ENCODE data around the gene SUSD3. TPM values are rescaled to one million over a fixed set of nuclear protein-coding genes. Genes with fewer than 3 reads are reported as not detected.

SUSD3 gene
- total RNA-seq, 1 donor from 2014 or later = 0.26 TPM

DNA sequence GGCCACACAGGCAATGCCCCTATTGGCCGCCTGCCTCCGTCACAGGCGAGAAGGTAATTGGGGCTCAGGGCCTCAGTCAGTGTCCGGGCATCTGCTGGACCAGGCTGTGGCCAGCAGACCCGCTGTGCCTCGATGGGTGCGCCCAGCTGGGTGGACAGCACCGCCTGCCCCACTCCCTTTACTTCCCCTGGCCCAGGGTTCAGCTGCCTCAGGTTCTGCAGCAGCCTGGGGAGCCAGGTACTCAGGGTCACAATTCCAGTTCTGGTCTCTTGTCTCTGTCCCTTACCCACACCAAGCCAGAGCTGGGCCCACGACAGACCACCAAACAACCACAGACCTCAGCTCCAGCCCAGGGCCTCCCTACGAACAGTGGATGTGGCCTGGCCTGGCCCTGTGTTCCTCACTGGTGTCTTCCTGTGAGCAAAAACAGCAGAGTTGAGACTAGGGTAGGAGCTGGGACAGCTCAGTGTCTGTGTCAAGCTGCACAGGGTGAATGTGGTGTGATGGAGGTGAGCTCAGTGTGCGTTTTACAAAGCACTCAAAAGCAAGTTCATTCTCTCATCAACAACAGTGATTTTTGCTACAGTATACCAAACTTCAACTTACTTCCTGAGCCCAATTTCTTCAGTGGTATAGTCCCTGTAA, 33.4 kb upstream of the SUSD3 start:
- H3K36me3 ChIP-seq (ENCODE audit: control insufficient read depth, insufficient read depth, low read length) = no peaks in the 10 kb centered on the region
- DNase-seq (ENCODE audit: low read depth) (no peak), FAIRE-seq (no peak)
- TF ChIP-seq, protein P1, sequence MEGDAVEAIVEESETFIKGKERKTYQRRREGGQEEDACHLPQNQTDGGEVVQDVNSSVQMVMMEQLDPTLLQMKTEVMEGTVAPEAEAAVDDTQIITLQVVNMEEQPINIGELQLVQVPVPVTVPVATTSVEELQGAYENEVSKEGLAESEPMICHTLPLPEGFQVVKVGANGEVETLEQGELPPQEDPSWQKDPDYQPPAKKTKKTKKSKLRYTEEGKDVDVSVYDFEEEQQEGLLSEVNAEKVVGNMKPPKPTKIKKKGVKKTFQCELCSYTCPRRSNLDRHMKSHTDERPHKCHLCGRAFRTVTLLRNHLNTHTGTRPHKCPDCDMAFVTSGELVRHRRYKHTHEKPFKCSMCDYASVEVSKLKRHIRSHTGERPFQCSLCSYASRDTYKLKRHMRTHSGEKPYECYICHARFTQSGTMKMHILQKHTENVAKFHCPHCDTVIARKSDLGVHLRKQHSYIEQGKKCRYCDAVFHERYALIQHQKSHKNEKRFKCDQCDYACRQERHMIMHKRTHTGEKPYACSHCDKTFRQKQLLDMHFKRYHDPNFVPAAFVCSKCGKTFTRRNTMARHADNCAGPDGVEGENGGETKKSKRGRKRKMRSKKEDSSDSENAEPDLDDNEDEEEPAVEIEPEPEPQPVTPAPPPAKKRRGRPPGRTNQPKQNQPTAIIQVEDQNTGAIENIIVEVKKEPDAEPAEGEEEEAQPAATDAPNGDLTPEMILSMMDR (IDR thresholded peaks at IDR 0.05; ENCODE audit: insufficient read depth, low read length, severe bottlenecking) = no peak
- H3K27me3 ChIP-seq (ENCODE audit: control insufficient read depth, insufficient read depth, low read length) = peaks cover 3% of the 10 kb centered on the region
- H3K4me3 ChIP-seq (ENCODE audit: low read depth, low read length) = no peak overlapping the region

DNA sequence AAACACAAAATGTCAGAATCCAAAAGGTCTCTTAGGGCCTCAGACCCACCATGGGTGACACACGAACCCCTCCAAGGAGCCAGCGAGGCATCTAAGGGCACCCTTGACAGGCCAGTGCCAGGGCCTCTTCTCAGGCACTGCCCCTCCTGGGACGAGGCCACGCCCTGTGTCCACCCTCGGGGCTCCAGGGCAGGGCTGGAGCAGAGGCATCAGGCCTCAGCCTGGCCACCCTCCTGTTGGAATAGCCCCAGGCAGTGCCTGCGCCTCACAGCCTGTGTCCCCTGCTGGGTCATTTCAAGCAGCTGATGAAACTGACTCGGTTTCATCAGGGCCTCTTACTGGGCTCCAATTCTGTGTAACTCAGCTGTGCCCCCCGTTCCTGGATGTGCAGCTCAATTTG, 32.8 kb upstream of the SUSD3 start:
- TF ChIP-seq, protein P1 (IDR thresholded peaks at IDR 0.05; ENCODE audit: insufficient read depth, low read length, severe bottlenecking) = no peak
- H3K4me3 ChIP-seq (ENCODE audit: low read depth, low read length) = no peak overlapping the region
- H3K36me3 ChIP-seq (ENCODE audit: control insufficient read depth, insufficient read depth, low read length) = no peaks in the 10 kb centered on the region
- peaks cover 3% of the 10 kb centered on the region for H3K27me3 ChIP-seq (ENCODE audit: control insufficient read depth, insufficient read depth, low read length)
- FAIRE-seq (no peak), DNase-seq (ENCODE audit: low read depth) (no peak)

DNA sequence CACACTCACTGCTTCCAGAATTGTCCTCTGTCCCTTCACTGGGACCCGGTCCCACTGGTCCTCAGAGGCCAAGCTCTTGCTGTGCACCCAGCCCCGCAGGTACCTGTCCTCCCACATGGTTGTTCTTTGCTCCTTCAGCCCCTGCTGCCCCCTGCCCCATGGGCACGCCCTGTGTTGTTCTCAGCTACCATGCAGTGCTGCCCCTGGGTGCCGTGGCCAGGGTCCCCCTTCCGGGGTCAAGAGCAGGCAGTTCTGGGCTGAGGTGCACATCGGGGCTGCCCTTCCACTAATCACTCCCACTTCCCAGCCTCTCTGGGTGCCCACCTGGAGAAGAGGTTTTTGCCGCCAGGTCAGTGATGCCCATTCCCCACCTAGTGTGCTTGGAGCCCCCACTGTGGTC, 31.9 kb upstream of the SUSD3 start:
- peaks cover 3% of the 10 kb centered on the region for H3K27me3 ChIP-seq (ENCODE audit: control insufficient read depth, insufficient read depth, low read length)
- no peak overlapping the region for H3K4me3 ChIP-seq (ENCODE audit: low read depth, low read length)
- H3K36me3 ChIP-seq (ENCODE audit: control insufficient read depth, insufficient read depth, low read length) = no peaks in the 10 kb centered on the region
- DNase-seq (ENCODE audit: low read depth) = no peak
- TF ChIP-seq, protein P1 (IDR thresholded peaks at IDR 0.05; ENCODE audit: insufficient read depth, low read length, severe bottlenecking) = no peak
- no peak for FAIRE-seq

DNA sequence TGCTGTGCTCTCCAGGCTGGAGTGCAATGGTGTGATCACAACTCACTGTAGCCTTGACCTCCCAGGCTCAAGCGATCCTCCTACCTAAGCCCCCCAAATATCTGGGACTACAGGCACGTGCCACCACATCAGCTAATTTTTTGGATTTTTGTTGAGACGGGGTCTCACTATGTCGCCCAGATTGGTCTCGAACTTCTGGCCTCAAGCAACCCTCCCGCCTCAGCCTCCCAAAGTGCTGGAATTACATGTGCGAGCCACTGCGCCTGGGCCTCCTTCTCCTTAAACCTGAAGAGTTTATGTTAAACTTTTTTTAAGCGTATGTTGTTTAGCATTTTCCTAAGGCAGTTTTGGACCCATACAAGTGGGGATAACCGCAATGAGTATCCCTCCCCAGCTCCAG, 30.8 kb upstream of the SUSD3 start:
- FAIRE-seq (no peak), DNase-seq (ENCODE audit: low read depth) (no peak)
- Histone ChIP-seq H3K27me3 (ENCODE audit: control insufficient read depth, insufficient read depth, low read length) (peaks cover 5% of the 10 kb centered on the region), H3K36me3 (ENCODE audit: control insufficient read depth, insufficient read depth, low read length) (no peaks in the 10 kb centered on the region), H3K4me3 (ENCODE audit: low read depth, low read length) (no peak overlapping the region)
- TF ChIP-seq, protein P1 (IDR thresholded peaks at IDR 0.05; ENCODE audit: insufficient read depth, low read length, severe bottlenecking) = no peak

DNA sequence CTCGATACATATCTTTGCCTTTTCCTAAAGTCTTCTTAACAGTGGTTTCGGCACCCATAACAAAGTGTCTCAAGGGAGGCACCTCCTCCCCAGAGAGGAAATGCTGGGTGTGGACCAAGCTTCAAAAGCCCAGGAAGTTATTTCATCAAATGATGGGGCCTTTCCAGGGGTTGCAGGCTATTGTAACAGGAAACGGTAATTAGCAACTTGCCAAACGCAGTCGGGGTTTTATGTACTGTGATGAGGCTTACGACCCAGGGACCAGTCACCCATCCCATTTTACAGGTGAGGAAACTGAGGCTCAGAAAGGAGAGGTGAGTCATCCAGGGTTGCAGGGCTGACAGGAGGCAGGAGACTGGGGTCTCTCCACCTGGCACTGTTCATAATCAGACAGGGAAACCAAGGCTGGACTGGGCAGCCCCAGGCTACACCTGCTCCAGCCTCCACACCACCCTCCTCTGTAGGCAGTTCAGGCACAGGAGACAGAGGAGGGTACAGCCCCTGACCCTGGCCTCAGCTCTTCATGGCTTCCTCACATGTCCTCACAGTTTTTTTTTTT, 30.0 kb upstream of the SUSD3 start:
- Histone ChIP-seq H3K4me3 (ENCODE audit: low read depth, low read length) (no peak overlapping the region), H3K36me3 (ENCODE audit: control insufficient read depth, insufficient read depth, low read length) (no peaks in the 10 kb centered on the region), H3K27me3 (ENCODE audit: control insufficient read depth, insufficient read depth, low read length) (peaks cover 5% of the 10 kb centered on the region)
- FAIRE-seq (no peak), DNase-seq (ENCODE audit: low read depth) (peak; percentile 13)
- TF ChIP-seq, protein P1 (IDR thresholded peaks at IDR 0.05; ENCODE audit: insufficient read depth, low read length, severe bottlenecking) = no peak
